Measurements from ENCODE around the gene PSMC2.
"Not testable (repeated sequence)": the region's sequence is repeated elsewhere in the genome, so short reads cannot be mapped to it uniquely, and the experiment has no call there.

The PSMC2 gene

GRCh38 chr7:103379270-103379975 is 32.0 kb downstream of the PSMC2 start:
- no peak for DNase-seq

GRCh38 chr7:103380395-103381191 is 33.1 kb downstream of the PSMC2 start:
- no peak for DNase-seq

- no peak for DNase-seq
Measured at GRCh38 chr7:103381280-103382031, 34.0 kb downstream of the PSMC2 start.

GRCh38 chr7:103382032-103382402 is 34.6 kb downstream of the PSMC2 start:
- no peak for DNase-seq

GRCh38 chr7:103387242-103387641 is 39.8 kb downstream of the PSMC2 start:
- no peak for DNase-seq

GRCh38 chr7:103388469-103389140 is 41.2 kb downstream of the PSMC2 start:
- no peak for DNase-seq

- DNase-seq, result no peak
Measured at GRCh38 chr7:103389263-103389662, 41.8 kb downstream of the PSMC2 start.

- DNase-seq, result no peak
Measured at GRCh38 chr7:103391150-103391549, 43.7 kb downstream of the PSMC2 start.

- DNase-seq, result no peak
Measured at GRCh38 chr7:103391976-103392375, 44.5 kb downstream of the PSMC2 start.

- DNase-seq, result no peak
Measured at GRCh38 chr7:103394566-103394965, 47.1 kb downstream of the PSMC2 start.

GRCh38 chr7:103395071-103395470 is 47.6 kb downstream of the PSMC2 start:
- no peak for DNase-seq

GRCh38 chr7:103396471-103396870 is 49.0 kb downstream of the PSMC2 start:
- DNase-seq, result no peak

- no peak for DNase-seq
Measured at GRCh38 chr7:103398483-103399127, 51.2 kb downstream of the PSMC2 start.

GRCh38 chr7:103399687-103400086 is 52.2 kb downstream of the PSMC2 start:
- DNase-seq, result not testable (repeated sequence)

- DNase-seq, result not testable (repeated sequence)
Measured at GRCh38 chr7:103405789-103406613, 58.6 kb downstream of the PSMC2 start.

GRCh38 chr7:103412151-103412550 is 64.7 kb downstream of the PSMC2 start:
- DNase-seq, result no peak

- no peak for DNase-seq
Measured at GRCh38 chr7:103413407-103413806, 66.0 kb downstream of the PSMC2 start.

GRCh38 chr7:103418241-103418640 is 70.8 kb downstream of the PSMC2 start:
- no peak for DNase-seq

Data from CD4-positive, alpha-beta T cell treated with Interferon alpha-2 for 1 hour (primary cell).